Measurements from ENCODE around the gene GRIN2C.

The GRIN2C gene

DNA sequence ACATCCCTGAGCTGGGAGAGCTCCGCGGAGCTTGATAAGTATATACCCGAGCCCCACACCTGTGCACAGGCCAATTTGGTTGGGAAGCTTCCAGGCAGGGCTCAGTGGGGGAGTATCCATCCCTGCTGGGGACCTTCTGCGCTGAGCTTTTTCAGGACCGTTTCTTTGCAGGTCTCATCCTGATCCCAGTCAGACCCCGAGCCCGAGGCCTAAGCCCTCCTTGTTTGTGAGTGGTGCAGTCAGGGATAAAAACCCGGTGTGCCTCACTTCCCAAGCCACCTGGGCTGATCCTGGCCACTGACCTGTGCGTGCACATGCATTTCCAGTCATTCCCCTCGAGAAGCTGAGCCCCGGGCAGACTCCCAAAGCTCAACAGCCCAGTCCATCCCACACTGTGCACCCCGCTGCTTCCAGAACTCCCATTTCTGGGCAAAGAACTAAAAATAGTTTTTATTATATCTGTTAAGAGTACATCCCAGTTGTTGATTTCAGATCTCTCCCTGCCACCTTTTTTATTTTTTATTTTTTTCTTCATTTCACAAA, 56.2 kb downstream of the GRIN2C start:
- Histone ChIP-seq H3K4me3 (replicated peaks; ENCODE audit: low read depth, low read length) (no peak overlapping the region), H3K27me3 (replicated peaks; ENCODE audit: control insufficient read depth, insufficient read depth, low read length) (no peaks in the 10 kb centered on the region), H3K36me3 (ENCODE audit: control insufficient read depth, insufficient read depth, low read length) (peaks cover 21% of the 10 kb centered on the region)
- no peak for TF ChIP-seq CTCF (IDR thresholded peaks at IDR 0.05; ENCODE audit: insufficient read depth, low read length, poor library complexity, severe bottlenecking)
- DNase-seq (ENCODE audit: extremely low read depth, insufficient read length), result no peak

DNA sequence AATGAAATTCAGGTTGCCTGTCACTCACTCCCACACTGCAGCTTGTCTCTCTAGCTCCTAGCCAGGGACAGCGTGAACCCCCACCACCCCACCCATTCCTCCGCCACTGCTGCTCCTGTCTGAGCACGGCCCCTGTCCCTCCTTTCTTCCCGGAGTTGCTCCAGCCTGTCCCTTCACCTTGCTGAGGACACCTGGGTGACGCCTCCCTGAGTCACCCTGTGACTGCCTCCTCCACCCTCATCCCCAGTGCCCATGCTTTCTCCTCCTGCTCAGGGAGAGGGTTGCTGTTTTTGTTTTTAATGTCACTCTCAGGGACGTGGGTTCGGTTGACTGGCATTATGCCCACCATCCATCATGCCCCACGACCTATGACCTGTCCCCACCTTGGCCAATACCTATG, 57.8 kb downstream of the GRIN2C start:
- no peak for TF ChIP-seq CTCF (IDR thresholded peaks at IDR 0.05; ENCODE audit: insufficient read depth, low read length, poor library complexity, severe bottlenecking)
- no peak for DNase-seq (ENCODE audit: extremely low read depth, insufficient read length)

GRCh38 chr17:74800531-74800930, 59.2 kb downstream of the GRIN2C start:
- TF ChIP-seq CTCF (IDR thresholded peaks at IDR 0.05; ENCODE audit: insufficient read depth, low read length, poor library complexity, severe bottlenecking), result no peak
- no peaks in the 10 kb centered on the region for H3K27me3 ChIP-seq (replicated peaks; ENCODE audit: control insufficient read depth, insufficient read depth, low read length)
- DNase-seq (ENCODE audit: extremely low read depth, insufficient read length), result no peak
- H3K4me3 ChIP-seq (replicated peaks; ENCODE audit: low read depth, low read length), result no peak overlapping the region
- H3K36me3 ChIP-seq (ENCODE audit: control insufficient read depth, insufficient read depth, low read length), result peaks cover 27% of the 10 kb centered on the region

More for the DNA sequence above, 57.8 kb downstream of the GRIN2C start:
- H3K27me3 ChIP-seq (replicated peaks; ENCODE audit: control insufficient read depth, insufficient read depth, low read length), result no peaks in the 10 kb centered on the region
- H3K36me3 ChIP-seq (ENCODE audit: control insufficient read depth, insufficient read depth, low read length), result peaks cover 23% of the 10 kb centered on the region
- H3K4me3 ChIP-seq (replicated peaks; ENCODE audit: low read depth, low read length), result no peak overlapping the region

DNA sequence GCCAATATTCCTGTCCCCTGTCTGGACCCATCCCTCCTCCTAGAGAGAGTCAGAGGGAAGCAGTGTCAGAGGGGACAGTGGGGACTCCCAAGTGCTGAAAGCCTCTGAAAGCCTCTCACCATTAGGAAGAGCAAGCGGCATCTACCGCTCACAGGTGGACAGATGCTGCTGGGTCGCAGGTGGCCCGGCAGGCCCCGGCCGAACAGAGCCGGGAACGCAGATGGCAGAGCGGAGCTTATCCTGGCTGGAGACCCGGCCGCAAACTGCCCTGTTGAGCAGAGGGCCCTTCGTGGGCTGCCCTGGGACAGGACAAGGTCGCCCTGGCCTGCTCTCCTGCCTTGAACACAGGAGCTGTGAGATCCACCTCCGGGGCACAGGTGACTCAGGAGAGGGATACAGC, 60.6 kb downstream of the GRIN2C start:
- no peak for DNase-seq (ENCODE audit: extremely low read depth, insufficient read length)
- H3K36me3 ChIP-seq (ENCODE audit: control insufficient read depth, insufficient read depth, low read length), result peaks cover 29% of the 10 kb centered on the region

GRCh38 chr17:74798239-74798707, 61.4 kb downstream of the GRIN2C start:
- no peak for DNase-seq (ENCODE audit: extremely low read depth, insufficient read length)
- Histone ChIP-seq H3K36me3 (ENCODE audit: control insufficient read depth, insufficient read depth, low read length) (peaks cover 29% of the 10 kb centered on the region), H3K27me3 (replicated peaks; ENCODE audit: control insufficient read depth, insufficient read depth, low read length) (no peaks in the 10 kb centered on the region), H3K4me3 (replicated peaks; ENCODE audit: low read depth, low read length) (no peak overlapping the region)
- no peak for TF ChIP-seq CTCF (IDR thresholded peaks at IDR 0.05; ENCODE audit: insufficient read depth, low read length, poor library complexity, severe bottlenecking)

More for the DNA sequence above, 60.6 kb downstream of the GRIN2C start:
- Histone ChIP-seq H3K27me3 (replicated peaks; ENCODE audit: control insufficient read depth, insufficient read depth, low read length) (no peaks in the 10 kb centered on the region), H3K4me3 (replicated peaks; ENCODE audit: low read depth, low read length) (no peak overlapping the region)
- no peak for TF ChIP-seq CTCF (IDR thresholded peaks at IDR 0.05; ENCODE audit: insufficient read depth, low read length, poor library complexity, severe bottlenecking)

DNA sequence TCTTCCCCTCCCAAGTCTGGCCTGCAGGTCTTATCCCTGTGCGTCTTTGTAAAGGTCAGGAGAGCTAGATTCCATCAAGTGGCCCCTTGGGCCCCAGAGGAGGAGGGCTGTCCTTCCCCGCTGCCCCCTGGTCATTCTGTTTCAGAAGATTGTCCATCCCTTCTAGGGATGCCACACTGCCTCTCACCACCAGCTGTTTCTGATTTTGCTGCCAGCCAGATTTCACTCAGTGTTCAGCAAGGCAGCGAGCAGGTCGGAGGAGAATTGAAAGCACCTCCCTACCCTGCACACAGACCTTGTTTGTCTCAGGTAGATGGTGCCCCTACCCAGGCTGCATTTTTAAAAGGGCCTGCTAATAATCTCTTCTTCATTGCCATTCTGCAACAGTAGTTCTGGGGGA, 61.9 kb downstream of the GRIN2C start:
- no peak overlapping the region for H3K4me3 ChIP-seq (replicated peaks; ENCODE audit: low read depth, low read length)
- H3K27me3 ChIP-seq (replicated peaks; ENCODE audit: control insufficient read depth, insufficient read depth, low read length), result no peaks in the 10 kb centered on the region
- no peak for DNase-seq (ENCODE audit: extremely low read depth, insufficient read length)
- no peak for TF ChIP-seq CTCF (IDR thresholded peaks at IDR 0.05; ENCODE audit: insufficient read depth, low read length, poor library complexity, severe bottlenecking)
- peaks cover 29% of the 10 kb centered on the region for H3K36me3 ChIP-seq (ENCODE audit: control insufficient read depth, insufficient read depth, low read length)
